ENCODE results near the gene PPP1R8.
"Not testable (repeated sequence)": the region's sequence is repeated elsewhere in the genome, so short reads cannot be mapped to it uniquely, and the experiment has no call there.

The PPP1R8 gene

GRCh38 chr1:27830621-27831440 is at the start of gene PPP1R8:
Gene PPP1R8 (plus strand): TSS chr1:27830782. CDS start chr1:27830836, 54 bp downstream.
- peak; percentile 89 for DNase-seq (ENCODE audit: low read depth)

GRCh38 chr1:27782950-27783349 is 47.6 kb upstream of the PPP1R8 start:
- no peak for DNase-seq (ENCODE audit: low read depth)

GRCh38 chr1:27784700-27785099 is 45.9 kb upstream of the PPP1R8 start:
- DNase-seq (ENCODE audit: low read depth) = no peak

GRCh38 chr1:27785781-27786455 is 44.7 kb upstream of the PPP1R8 start:
- no peak for DNase-seq (ENCODE audit: low read depth)

GRCh38 chr1:27787895-27788294 is 42.7 kb upstream of the PPP1R8 start:
- no peak for DNase-seq (ENCODE audit: low read depth)

GRCh38 chr1:27789540-27790041 is 41.0 kb upstream of the PPP1R8 start:
- DNase-seq (ENCODE audit: low read depth) = no peak

- not testable (repeated sequence) for DNase-seq (ENCODE audit: low read depth)
Observed at GRCh38 chr1:27790270-27790669, 40.3 kb upstream of the PPP1R8 start.

- no peak for DNase-seq (ENCODE audit: low read depth)
Observed at GRCh38 chr1:27795601-27796000, 35.0 kb upstream of the PPP1R8 start.

GRCh38 chr1:27804791-27805190 is 25.8 kb upstream of the PPP1R8 start:
- no peak for DNase-seq (ENCODE audit: low read depth)

GRCh38 chr1:27806758-27807157 is 23.8 kb upstream of the PPP1R8 start:
- no peak for DNase-seq (ENCODE audit: low read depth)

GRCh38 chr1:27807385-27807784 is 23.2 kb upstream of the PPP1R8 start:
- no peak for DNase-seq (ENCODE audit: low read depth)

GRCh38 chr1:27808131-27808530 is 22.5 kb upstream of the PPP1R8 start:
- DNase-seq (ENCODE audit: low read depth) = not testable (repeated sequence)

GRCh38 chr1:27809883-27810282 is 20.7 kb upstream of the PPP1R8 start:
- no peak for DNase-seq (ENCODE audit: low read depth)

GRCh38 chr1:27811741-27812500 is 18.7 kb upstream of the PPP1R8 start:
- DNase-seq (ENCODE audit: low read depth) = no peak

GRCh38 chr1:27816921-27817630 is 13.5 kb upstream of the PPP1R8 start:
- DNase-seq (ENCODE audit: low read depth) = peak; percentile 59

GRCh38 chr1:27821761-27822315 is 8.7 kb upstream of the PPP1R8 start:
- DNase-seq (ENCODE audit: low read depth) = no peak

GRCh38 chr1:27823784-27824183 is 6.8 kb upstream of the PPP1R8 start:
- no peak for DNase-seq (ENCODE audit: low read depth)

GRCh38 chr1:27824411-27824810 is 6.2 kb upstream of the PPP1R8 start:
- no peak for DNase-seq (ENCODE audit: low read depth)

- DNase-seq (ENCODE audit: low read depth) = not testable (repeated sequence)
Observed at GRCh38 chr1:27829339-27829960, 1.1 kb upstream of the PPP1R8 start.

GRCh38 chr1:27831568-27832410 is 1.2 kb downstream of the PPP1R8 start:
- no peak for DNase-seq (ENCODE audit: low read depth)

Data from HS-27A (cell line).